ENCODE results near the gene LY6G6D.

The LY6G6D gene

GRCh38 chr6:31764198-31764597 lies 49.0 kb downstream of the LY6G6D start:
- peaks cover 22% of the 10 kb centered on the region for H3K4me1 ChIP-seq (ENCODE audit: control insufficient read depth, insufficient read depth, low read length)
- WGBS, 2 experiments = 80 to 82% methylated on average over 4 of the region's 4 CpGs
- H3K27me3 ChIP-seq (ENCODE audit: control insufficient read depth, insufficient read depth, low read length, poor library complexity, severe bottlenecking) = no peaks in the 10 kb centered on the region
- H3K27ac ChIP-seq (ENCODE audit: insufficient read depth, low read depth, low read length, poor library complexity, severe bottlenecking) = peak overlapping the region; percentile 22
- peaks cover 5% of the 10 kb centered on the region for H3K36me3 ChIP-seq (ENCODE audit: control insufficient read depth, insufficient read depth, low read length)
- H3K9me3 ChIP-seq (ENCODE audit: control insufficient read depth, low read length) = no peaks in the 10 kb centered on the region
- H3K4me3 ChIP-seq (ENCODE audit: insufficient read depth, low read depth, low read length) = no peak overlapping the region

- H3K36me3 ChIP-seq (ENCODE audit: control insufficient read depth, insufficient read depth, low read length) = no peaks in the 10 kb centered on the region
- no peak overlapping the region for H3K27ac ChIP-seq (ENCODE audit: insufficient read depth, low read depth, low read length, poor library complexity, severe bottlenecking)
- no peaks in the 10 kb centered on the region for H3K27me3 ChIP-seq (ENCODE audit: control insufficient read depth, insufficient read depth, low read length, poor library complexity, severe bottlenecking)
- H3K9me3 ChIP-seq (ENCODE audit: control insufficient read depth, low read length) = no peaks in the 10 kb centered on the region
- no peak overlapping the region for H3K4me3 ChIP-seq (ENCODE audit: insufficient read depth, low read depth, low read length)
- WGBS, 2 experiments = 91 to 94% methylated on average over 9 of the region's 9 CpGs
- H3K4me1 ChIP-seq (ENCODE audit: control insufficient read depth, insufficient read depth, low read length) = peaks cover 22% of the 10 kb centered on the region
Observed at GRCh38 chr6:31765559-31765909, 50.4 kb downstream of the LY6G6D start.

- Histone ChIP-seq H3K27ac (ENCODE audit: insufficient read depth, low read depth, low read length, poor library complexity, severe bottlenecking) (no peak overlapping the region), H3K4me3 (ENCODE audit: insufficient read depth, low read depth, low read length) (no peak overlapping the region), H3K36me3 (ENCODE audit: control insufficient read depth, insufficient read depth, low read length) (no peaks in the 10 kb centered on the region), H3K9me3 (ENCODE audit: control insufficient read depth, low read length) (no peaks in the 10 kb centered on the region), H3K4me1 (ENCODE audit: control insufficient read depth, insufficient read depth, low read length) (peaks cover 22% of the 10 kb centered on the region), H3K27me3 (ENCODE audit: control insufficient read depth, insufficient read depth, low read length, poor library complexity, severe bottlenecking) (no peaks in the 10 kb centered on the region)
- 75% methylated on average over 42 of the region's 42 CpGs for WGBS, 2 experiments
Observed at GRCh38 chr6:31765910-31766794, 51.0 kb downstream of the LY6G6D start.

- Histone ChIP-seq H3K27ac (ENCODE audit: insufficient read depth, low read depth, low read length, poor library complexity, severe bottlenecking) (no peak overlapping the region), H3K36me3 (ENCODE audit: control insufficient read depth, insufficient read depth, low read length) (no peaks in the 10 kb centered on the region), H3K4me3 (ENCODE audit: insufficient read depth, low read depth, low read length) (no peak overlapping the region), H3K4me1 (ENCODE audit: control insufficient read depth, insufficient read depth, low read length) (peaks cover 22% of the 10 kb centered on the region), H3K27me3 (ENCODE audit: control insufficient read depth, insufficient read depth, low read length, poor library complexity, severe bottlenecking) (no peaks in the 10 kb centered on the region), H3K9me3 (ENCODE audit: control insufficient read depth, low read length) (no peaks in the 10 kb centered on the region)
- 89 to 92% methylated on average over 6 of the region's 6 CpGs for WGBS, 2 experiments
Observed at GRCh38 chr6:31767096-31767645, 52.0 kb downstream of the LY6G6D start.

Data from ectodermal cell (in vitro differentiated cells).